Umbilical cord (tissue), 2 donors: ENCODE data around the gene FLACC1. TPM values are rescaled to one million over a fixed set of nuclear protein-coding genes. Genes with fewer than 3 reads are reported as not detected.
"Not testable (repeated sequence)": the region's sequence is repeated elsewhere in the genome, so short reads cannot be mapped to it uniquely, and the experiment has no call there.

Experiments used
- DNase-seq: peaks from one replicate; pipeline ENCODE4 v3.0.0-alpha.2; 2015; ENCODE audit warnings: low spot score
- total RNA-seq: library from RNA; depleted of rRNA; stranded (reverse); fragments of >200 nt; gene quantifications from one replicate; pipeline ENCODE4 v1.2.3, GENCODE V29; 2014; ENCODE audit warnings: low replicate concordance; ENCODE audit not compliant: insufficient read depth

The FLACC1 gene
- total RNA-seq, 1 donor from 2014 or later, result 10.8 TPM

- DNase-seq, result no peak
Observed at GRCh38 chr2:201349601-201350000, 7.5 kb downstream of the FLACC1 start.

DNA sequence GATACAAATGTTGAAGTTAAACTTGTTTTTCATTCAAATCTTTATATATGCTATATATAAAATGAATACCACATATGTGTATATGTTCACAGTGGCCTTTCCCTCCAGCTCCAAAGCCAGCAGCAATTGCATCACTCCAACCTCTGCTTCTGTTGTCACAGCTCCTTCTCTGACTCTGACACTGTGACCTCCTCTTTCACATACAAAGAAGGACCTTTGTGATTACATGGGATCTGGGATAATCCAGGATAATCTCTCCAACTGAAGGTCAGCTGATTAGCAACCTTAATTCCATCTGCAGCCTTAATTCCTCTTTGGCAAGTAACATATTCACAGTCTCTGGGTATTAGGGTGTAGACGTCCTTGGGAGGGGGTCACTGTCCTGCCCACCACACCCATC lies 8.4 kb downstream of the FLACC1 start:
- DNase-seq, result no peak

GRCh38 chr2:201347138-201347537 lies 10.0 kb downstream of the FLACC1 start:
- no peak for DNase-seq

DNA sequence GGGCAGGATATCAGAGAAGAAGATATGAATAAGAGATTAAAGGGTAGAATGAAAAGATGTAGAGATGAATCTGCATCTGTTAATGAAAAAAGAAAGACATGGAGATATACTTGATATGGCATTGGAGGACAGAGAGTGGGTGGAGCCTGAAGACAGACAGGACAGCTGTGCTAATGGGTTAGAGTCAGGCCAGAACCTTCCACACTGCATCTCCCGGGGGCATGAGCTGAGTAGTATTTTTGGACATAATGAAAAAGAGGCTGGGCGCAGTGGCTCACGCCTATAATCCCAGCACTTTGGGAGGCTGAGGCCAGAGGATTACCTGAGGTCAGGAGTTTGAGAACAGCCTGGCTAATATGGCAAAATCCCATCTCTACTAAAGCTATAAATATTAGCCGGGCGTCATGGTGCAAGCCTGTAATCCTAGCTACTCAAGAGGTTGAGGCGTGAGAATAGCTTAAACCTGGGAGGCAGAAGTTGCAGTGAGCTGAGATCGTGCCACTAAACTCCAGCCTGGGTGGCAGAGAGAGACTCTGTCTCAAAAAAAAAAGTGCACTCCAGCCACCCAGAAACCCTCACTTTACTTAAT lies 11.4 kb downstream of the FLACC1 start:
- no peak for DNase-seq

DNA sequence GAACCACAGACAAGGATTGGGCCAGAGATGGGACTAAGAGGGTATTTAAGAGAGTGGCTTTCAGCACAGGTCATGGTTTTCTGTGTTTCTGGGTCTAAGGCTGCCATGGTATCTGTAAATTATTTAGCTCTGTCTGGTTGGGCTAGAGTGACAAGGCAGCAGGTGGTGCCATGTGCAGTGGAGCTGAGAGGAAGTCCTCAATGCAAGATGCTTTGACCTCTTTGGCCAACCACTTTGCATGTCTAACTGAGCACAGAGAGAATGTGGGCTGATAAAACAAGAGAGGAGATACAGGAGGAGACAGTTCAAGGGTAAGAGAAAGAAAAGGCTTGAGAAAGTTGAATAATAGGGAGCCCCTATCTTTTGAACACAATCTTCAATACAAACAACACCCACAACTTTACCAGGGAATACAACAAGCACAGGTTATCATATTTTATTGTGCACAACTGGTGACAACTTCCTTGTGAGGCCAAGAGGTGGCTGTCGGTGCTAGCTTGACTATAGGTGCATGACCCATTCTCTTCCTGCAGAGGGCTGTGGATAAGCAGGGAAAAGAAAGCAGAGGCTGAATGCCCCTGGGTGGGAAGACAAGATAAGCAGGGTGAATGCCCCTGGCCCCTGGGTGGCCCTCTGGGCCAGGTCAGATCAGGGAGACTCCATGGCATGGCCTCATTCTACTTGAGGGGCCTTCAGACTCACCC lies 12.3 kb downstream of the FLACC1 start:
- no peak for DNase-seq

- DNase-seq, result no peak
Observed at GRCh38 chr2:201343559-201343958, 13.6 kb downstream of the FLACC1 start.

DNA sequence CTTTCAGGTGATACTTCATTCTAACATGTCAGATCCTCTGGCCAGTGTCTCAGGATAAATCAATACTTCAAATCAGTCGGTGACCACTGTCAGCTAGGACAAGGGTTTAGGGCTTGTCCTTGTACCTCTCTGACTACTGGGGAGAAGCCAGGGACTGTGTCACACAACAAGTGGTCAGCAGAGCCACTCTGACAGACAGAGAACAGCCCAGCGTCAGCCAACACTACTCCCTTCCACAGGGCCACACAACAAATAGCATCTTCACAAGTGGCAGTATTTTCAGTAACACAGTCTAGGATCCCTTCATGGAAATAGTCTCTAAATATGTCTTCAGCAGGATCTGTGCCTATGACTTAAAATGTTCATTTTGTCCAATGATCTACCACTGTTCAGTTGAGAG lies 14.2 kb downstream of the FLACC1 start:
- DNase-seq, result no peak

DNA sequence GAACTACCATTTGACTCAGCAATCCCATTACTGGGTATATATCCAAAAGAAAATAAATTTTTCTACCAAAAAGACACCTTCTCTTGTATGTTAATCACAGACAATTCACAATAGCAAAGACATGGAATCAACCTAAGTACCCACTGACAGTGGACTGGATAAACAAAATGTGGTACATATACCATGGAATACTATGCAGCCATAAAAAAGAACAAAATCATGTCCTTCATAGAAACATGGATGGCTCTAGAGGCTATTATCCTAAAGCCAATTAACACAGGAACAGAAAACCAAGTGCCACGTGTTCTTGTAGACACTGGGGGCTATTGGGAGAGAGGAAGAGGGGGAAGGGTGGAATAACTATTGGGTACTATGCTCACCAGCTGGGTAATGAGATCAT lies 27.7 kb downstream of the FLACC1 start:
- DNase-seq, result no peak

DNA sequence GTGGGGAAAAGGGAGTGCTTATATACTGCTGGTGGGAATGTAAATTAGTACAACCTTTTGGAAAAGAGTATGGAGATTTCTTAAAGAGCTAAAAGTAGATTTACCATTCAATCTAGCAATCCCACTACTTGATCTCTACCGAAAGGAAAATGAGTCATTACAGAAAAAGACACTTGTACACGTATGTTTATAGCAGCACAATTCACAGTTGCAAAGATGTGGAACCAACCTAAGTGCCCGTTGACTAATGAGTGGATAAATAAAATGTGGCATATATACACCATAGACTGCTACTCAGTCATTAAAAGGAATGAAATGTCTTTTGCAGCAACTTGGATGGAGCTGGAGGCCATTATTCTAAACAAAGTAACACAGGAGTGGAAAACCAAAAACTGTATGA lies 29.5 kb downstream of the FLACC1 start:
- DNase-seq, result no peak

GRCh38 chr2:201322772-201323171 lies 34.4 kb downstream of the FLACC1 start:
- no peak for DNase-seq

DNA sequence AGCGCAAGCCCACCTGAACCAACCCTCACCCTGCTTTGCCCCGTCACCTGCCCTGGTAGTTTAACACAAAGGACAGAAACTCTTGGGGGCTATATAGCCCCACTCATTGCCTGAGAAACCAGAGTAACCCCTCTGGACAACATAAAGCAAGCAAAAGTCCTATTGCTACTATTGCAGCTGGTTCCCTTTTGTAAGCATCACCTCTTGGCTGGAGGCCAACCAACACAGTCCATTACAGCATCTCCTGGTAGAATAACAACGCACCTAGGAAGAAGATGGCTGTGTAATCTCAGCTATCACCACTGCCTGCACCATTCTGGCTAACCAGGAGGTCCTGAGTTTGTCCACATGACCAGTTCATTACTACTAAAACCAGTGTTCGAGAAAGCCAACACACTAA lies 36.4 kb downstream of the FLACC1 start:
- no peak for DNase-seq

DNA sequence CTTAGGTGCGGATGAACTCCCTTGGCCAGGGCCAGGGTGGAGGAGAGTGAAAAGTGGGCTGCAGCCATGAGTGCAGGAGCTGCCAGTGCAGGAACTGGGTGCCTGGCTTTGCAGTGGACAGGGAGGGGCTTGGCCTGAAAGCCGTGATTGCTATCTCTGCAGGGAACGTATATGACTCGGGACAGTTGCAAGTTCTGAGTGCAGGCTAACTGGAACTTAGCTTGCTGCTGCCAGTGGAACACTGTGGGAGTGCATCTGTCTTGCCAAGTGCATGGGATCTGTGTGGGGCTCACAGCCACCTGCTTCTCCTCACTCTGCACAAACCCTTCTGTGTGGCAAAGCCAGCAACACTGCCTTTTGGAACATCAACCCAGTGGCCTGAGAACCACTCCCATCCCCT lies 36.9 kb downstream of the FLACC1 start:
- no peak for DNase-seq

GRCh38 chr2:201319511-201319910 lies 37.6 kb downstream of the FLACC1 start:
- DNase-seq, result no peak

- DNase-seq, result no peak
Observed at GRCh38 chr2:201313362-201313761, 43.8 kb downstream of the FLACC1 start.

GRCh38 chr2:201308914-201309313 lies 48.2 kb downstream of the FLACC1 start:
- no peak for DNase-seq

GRCh38 chr2:201307876-201308275 lies 49.3 kb downstream of the FLACC1 start:
- DNase-seq, result peak; percentile 54

GRCh38 chr2:201299929-201300328 lies 57.2 kb downstream of the FLACC1 start:
- DNase-seq, result not testable (repeated sequence)

DNA sequence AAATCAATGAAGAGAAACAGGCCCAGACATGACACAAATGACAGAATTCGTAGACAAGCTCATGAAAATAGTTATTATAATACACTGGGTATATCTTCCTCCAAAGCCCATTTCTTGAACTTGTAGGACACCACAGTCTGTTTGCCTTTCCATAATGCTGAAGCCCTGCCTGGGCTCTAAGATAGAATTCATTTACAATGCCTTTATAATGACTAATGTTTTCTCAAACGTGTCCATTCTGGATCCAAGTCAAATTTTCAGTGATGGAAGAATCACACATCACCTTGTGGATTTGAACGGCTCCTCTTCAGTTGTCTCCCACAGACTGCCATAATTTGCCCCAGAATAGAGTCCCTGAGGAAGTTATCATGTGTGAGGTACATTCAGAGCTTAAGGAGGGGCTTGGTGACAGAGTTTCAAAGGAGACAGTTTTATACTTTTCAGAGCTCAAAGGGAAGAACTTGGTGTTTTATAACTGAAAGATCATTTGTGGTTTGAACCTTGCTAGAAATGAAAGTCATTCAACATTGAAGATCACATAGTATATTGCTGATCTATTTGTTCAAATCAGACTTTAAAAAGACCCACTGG lies 58.6 kb downstream of the FLACC1 start:
- no peak for DNase-seq

- DNase-seq, result not testable (repeated sequence)
Observed at GRCh38 chr2:201290457-201291148, 66.5 kb downstream of the FLACC1 start.

- no peak for DNase-seq
Observed at GRCh38 chr2:201285499-201285898, 71.6 kb downstream of the FLACC1 start.

DNA sequence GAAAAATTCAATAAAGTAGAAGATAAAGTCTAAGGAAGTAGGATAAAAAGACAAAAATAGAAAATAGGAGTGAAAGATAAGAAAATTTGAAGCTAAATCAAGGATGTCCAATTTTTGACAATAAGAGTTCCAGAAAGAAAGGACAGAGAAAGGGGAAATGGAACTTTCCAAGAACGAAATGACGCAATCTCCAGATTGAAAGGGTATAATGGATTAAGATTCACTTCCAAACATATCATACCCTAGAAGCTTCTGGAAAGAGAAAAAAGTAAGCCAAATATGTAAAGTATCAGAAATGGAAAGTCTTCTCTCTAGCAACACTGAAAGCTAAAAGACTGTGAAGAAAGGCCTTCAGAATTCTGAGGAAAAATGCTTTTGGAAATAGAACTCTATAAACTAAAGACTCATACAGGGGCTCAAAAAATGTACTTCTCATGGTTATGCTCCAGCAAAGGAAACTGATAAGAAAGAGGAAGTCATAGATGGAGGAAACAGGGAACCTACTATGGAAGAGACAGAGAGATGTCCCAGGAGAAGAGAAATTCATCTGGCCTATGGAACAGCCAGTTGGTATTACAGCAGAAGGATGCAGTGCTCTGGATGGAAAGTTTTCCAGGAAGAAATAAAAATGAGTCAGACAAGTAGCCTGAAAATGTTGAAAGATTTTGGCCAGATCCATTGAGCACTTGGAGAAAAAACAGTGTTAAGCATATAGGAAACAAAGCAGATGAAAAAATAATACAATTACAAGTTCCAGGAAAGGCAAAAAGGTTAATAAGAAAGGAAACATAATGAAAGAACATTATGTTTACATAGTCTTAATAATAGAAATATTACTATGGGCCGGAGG lies 76.7 kb downstream of the FLACC1 start:
- DNase-seq, result no peak

GRCh38 chr2:201279079-201279478 lies 78.1 kb downstream of the FLACC1 start:
- no peak for DNase-seq
